PFSK-1 (cell line): ENCODE measurements around the gene IVD.

Experiments
- FOXP2 ChIP-seq: optimal IDR thresholded peaks from 2 replicates; pipeline ENCODE3; 2011; ENCODE audit warnings: borderline replicate concordance, control low read depth, inconsistent platforms; ENCODE audit not compliant: insufficient read depth; ENCODE audit errors: extremely low read length, extremely low read depth
- POLR2AphosphoS5 ChIP-seq: IDR thresholded peaks from 2 replicates; pipeline ENCODE4 v1.6.1; 2012; ENCODE audit warnings: low read depth, mild to moderate bottlenecking, control low read depth, low read length, moderate library complexity
- REST ChIP-seq, 2 experiments: IDR thresholded peaks; 2 replicates each; pipeline versions ENCODE4 v1.6.1 to v1.8.0; 2011 to 2012; ENCODE audit warnings: low read depth in 2 of 2, low read length in 2 of 2, control low read depth in 1 of 2, inconsistent platforms in 1 of 2, mild to moderate bottlenecking in 1 of 2, moderate library complexity in 1 of 2; ENCODE audit not compliant: insufficient read depth in 1 of 2
- SIN3A ChIP-seq: IDR thresholded peaks from 2 replicates; pipeline ENCODE4 v1.6.1; 2012; ENCODE audit warnings: mild to moderate bottlenecking, low read length, moderate library complexity, borderline replicate concordance; ENCODE audit not compliant: insufficient read depth
- TAF1 ChIP-seq: IDR thresholded peaks from 2 replicates; pipeline ENCODE4 v1.6.1; 2012; ENCODE audit warnings: low read length, control low read depth, borderline replicate concordance; ENCODE audit not compliant: insufficient read depth

The IVD gene

GRCh38 chr15:40428185-40428584 is 22.6 kb downstream of the IVD start:
- no peak for TF ChIP-seq FOXP2
- TF ChIP-seq SIN3A = no peak
- TF ChIP-seq POLR2AphosphoS5 = no peak
- no peak for TF ChIP-seq TAF1
- TF ChIP-seq REST (IDR thresholded peaks at IDR 0.05; ENCODE audit: insufficient read depth in 1 of 2, low read depth in 2 of 2, low read length in 2 of 2) = no peak

- TF ChIP-seq TAF1 = no peak
- TF ChIP-seq POLR2AphosphoS5 = no peak
- no peak for TF ChIP-seq FOXP2
- TF ChIP-seq REST (IDR thresholded peaks at IDR 0.05; ENCODE audit: insufficient read depth in 1 of 2, low read depth in 2 of 2, low read length in 2 of 2) = no peak
- TF ChIP-seq SIN3A = no peak
These were observed 23.6 kb downstream of the IVD start for GRCh38 chr15:40429068-40429710.

GRCh38 chr15:40430271-40430805 is 24.7 kb downstream of the IVD start:
- TF ChIP-seq FOXP2 (no peak), REST (IDR thresholded peaks at IDR 0.05; ENCODE audit: insufficient read depth in 1 of 2, low read depth in 2 of 2, low read length in 2 of 2) (no peak), SIN3A (no peak), POLR2AphosphoS5 (no peak), TAF1 (no peak)

- TF ChIP-seq TAF1 (no peak), FOXP2 (no peak), POLR2AphosphoS5 (no peak), SIN3A (no peak), REST (IDR thresholded peaks at IDR 0.05; ENCODE audit: insufficient read depth in 1 of 2, low read depth in 2 of 2, low read length in 2 of 2) (no peak)
These were observed 29.6 kb downstream of the IVD start for GRCh38 chr15:40435023-40435709.
